ENCODE data around the gene GDF2.

GDF2 gene

GRCh38 chr10:47322300-47323061, at the start of gene GDF2:
TSS of gene GDF2 (plus strand) at chr10:47322454. CDS start at chr10:47322669, 215 bp downstream.
- DNase-seq (ENCODE audit: low spot score), result no peak
- FAIRE-seq, result no peak

- DNase-seq (ENCODE audit: low spot score) (no peak), FAIRE-seq (no peak)
These were observed 46.2 kb upstream of the GDF2 start for GRCh38 chr10:47276071-47276470.

- FAIRE-seq, result no peak
- DNase-seq (ENCODE audit: low spot score), result no peak
These were observed 45.5 kb upstream of the GDF2 start for GRCh38 chr10:47276576-47277351.

GRCh38 chr10:47277352-47278151, 44.7 kb upstream of the GDF2 start:
- FAIRE-seq (no peak), DNase-seq (ENCODE audit: low spot score) (no peak)

GRCh38 chr10:47278152-47278473, 44.1 kb upstream of the GDF2 start:
- DNase-seq (ENCODE audit: low spot score) (no peak), FAIRE-seq (no peak)

GRCh38 chr10:47278720-47279119, 43.5 kb upstream of the GDF2 start:
- DNase-seq (ENCODE audit: low spot score) (no peak), FAIRE-seq (no peak)

GRCh38 chr10:47279276-47279675, 43.0 kb upstream of the GDF2 start:
- no peak for FAIRE-seq
- no peak for DNase-seq (ENCODE audit: low spot score)

- DNase-seq (ENCODE audit: low spot score) (no peak), FAIRE-seq (no peak)
These were observed 40.1 kb upstream of the GDF2 start for GRCh38 chr10:47282005-47282656.

- DNase-seq (ENCODE audit: low spot score) (no peak), FAIRE-seq (no peak)
These were observed 39.6 kb upstream of the GDF2 start for GRCh38 chr10:47282657-47283018.

GRCh38 chr10:47283101-47283630, 39.1 kb upstream of the GDF2 start:
- FAIRE-seq, result no peak
- DNase-seq (ENCODE audit: low spot score), result no peak

- DNase-seq (ENCODE audit: low spot score) (no peak), FAIRE-seq (no peak)
These were observed 38.4 kb upstream of the GDF2 start for GRCh38 chr10:47283848-47284247.

GRCh38 chr10:47285381-47286115, 36.7 kb upstream of the GDF2 start:
- DNase-seq (ENCODE audit: low spot score) (no peak), FAIRE-seq (no peak)

- FAIRE-seq (no peak), DNase-seq (ENCODE audit: low spot score) (no peak)
These were observed 36.1 kb upstream of the GDF2 start for GRCh38 chr10:47286116-47286505.

- FAIRE-seq (no peak), DNase-seq (ENCODE audit: low spot score) (no peak)
These were observed 35.5 kb upstream of the GDF2 start for GRCh38 chr10:47286591-47287315.

- FAIRE-seq (no peak), DNase-seq (ENCODE audit: low spot score) (no peak)
These were observed 34.9 kb upstream of the GDF2 start for GRCh38 chr10:47287365-47287802.

- FAIRE-seq (no peak), DNase-seq (ENCODE audit: low spot score) (no peak)
These were observed 34.4 kb upstream of the GDF2 start for GRCh38 chr10:47287805-47288204.

- no peak for DNase-seq (ENCODE audit: low spot score)
- no peak for FAIRE-seq
These were observed 34.0 kb upstream of the GDF2 start for GRCh38 chr10:47288236-47288635.

GRCh38 chr10:47288916-47289495, 33.2 kb upstream of the GDF2 start:
- FAIRE-seq (no peak), DNase-seq (ENCODE audit: low spot score) (no peak)

- no peak for FAIRE-seq
These were observed 32.3 kb upstream of the GDF2 start for GRCh38 chr10:47289921-47290320.

GRCh38 chr10:47290338-47290737, 31.9 kb upstream of the GDF2 start:
- FAIRE-seq, result no peak

More at GRCh38 chr10:47289921-47290320, 32.3 kb upstream of the GDF2 start:
- no peak for DNase-seq (ENCODE audit: low spot score)

More at GRCh38 chr10:47290338-47290737, 31.9 kb upstream of the GDF2 start:
- DNase-seq (ENCODE audit: low spot score), result no peak

Measured in RCC 7860 (cell line).